ENCODE results near the gene CRKL.
A peak's percentile ranks its signal among the peaks of the same experiment; 100 is the strongest.

The CRKL gene

DNA sequence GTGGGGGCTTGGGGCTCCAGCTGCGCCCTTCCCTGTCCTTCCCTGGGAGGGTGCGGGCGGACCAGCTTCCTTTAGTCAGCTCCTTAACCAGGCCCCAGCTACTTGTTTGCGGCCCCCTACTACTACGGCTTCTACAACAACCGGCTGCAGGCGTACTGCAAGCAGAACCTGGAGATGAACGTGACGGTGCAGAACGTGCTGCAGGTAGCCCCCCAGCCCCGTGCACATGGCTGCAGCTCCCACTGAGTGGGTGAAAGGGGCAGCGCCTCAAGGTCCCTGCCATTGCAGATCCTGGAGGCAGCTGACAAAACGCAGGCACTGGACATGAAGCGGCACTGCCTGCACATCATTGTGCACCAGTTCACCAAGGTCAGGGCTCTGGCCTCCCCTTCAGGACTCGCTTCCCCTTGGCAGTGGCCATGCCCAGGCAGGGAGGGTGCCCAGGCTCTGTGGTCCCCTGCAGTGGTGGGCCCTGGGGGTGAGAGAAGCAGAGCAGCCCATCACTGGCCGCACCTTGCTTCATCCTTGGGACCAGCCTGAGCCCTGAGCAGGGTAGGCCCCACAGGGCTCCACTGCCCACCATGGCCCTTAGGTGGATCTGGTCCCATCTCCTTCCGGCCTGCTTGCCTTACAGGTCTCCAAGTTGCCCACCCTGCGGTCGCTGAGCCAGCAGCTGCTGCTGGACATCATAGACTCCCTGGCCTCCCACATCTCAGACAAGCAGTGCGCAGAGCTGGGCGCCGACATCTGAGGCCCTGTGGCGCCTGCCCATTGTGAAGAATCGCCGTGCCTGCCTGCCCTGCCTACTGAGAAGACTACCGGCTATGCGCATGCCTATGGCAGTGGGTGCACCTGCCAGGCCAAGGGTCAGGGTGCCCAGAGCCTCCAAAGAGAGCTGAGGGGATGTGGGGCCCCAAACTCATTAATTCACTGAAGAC is 79.7 kb downstream of the CRKL start:
- no peak for DNase-seq (ENCODE audit: low read depth in 2 of 2)

DNA sequence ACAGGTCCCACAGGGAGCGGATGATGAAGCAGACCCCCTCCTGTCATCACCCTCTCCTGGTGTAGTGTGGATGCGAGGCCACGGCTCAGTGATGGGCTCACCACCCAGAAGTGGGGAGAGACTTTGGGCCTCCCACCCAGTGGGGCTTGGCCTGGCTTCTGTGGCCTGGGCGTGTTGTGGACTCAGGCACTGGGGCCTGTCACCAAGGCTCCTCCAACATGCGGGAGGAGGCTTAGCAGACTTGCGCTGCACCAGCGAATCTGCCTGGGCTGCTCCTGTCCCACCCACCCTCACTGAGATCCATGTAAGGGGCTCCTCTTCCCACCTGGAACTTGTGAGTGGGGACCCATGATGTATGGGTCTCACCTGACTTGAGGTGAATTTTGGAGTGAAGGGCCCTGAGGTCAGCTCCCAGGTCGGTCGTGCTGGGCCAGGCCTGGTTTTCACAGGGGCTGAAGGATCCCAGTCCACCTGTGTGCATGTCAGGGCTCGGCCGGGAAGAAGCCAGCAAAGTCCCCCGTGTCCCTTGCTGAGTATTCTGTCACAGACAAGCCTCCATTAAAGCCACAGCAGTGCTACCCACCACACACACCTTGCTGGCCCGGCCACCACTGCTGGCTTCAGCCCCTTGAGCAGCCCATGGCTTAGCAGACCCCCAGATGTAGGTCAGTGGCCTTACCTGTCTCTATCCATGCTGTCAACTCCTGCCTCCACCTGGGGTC is 80.5 kb downstream of the CRKL start:
- no peak for DNase-seq (ENCODE audit: low read depth in 2 of 2)

DNA sequence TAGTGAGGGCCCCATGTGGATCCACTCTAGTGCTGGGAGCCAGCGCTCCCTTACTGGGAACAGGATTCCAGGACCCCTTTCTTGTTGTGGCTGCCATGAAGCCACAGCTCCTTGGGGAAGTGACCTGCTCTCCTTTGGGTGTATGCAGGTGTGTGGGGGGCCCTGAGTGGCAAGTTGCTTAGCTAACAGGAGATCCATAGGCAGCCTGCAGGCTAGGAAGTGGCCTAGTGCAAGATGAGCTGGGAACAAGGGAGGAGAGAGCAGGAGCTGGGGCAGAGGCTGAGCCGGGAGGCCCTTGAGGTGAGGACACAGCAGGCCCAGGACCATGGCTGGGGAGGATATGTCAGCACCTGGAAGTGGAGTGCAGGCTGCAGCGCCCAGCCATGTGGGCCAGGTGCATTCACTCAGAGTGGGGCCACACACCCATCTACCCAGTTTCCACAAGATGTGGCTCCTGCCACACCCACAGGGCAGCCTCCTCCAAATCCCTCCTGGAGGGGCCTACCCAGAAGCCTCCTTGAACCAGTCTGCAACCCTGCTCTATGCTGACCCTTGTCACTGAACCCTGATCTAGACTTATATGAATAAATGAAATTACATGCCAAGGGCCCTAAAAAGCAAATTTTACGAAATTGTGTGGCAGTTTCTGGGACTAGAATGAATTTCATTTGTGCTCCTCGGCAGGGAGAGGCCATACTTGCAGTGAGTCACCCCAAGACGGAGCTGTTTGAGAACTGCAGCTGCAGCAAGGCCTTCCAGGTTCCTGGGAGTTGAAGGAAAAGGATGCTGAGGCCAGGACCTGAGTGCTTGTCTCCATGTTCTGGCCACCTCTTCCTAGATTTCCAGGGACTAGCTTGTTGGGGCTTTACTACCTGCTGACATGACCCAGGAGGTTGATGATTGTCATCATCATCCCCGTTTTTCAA is 81.5 kb downstream of the CRKL start:
- DNase-seq (ENCODE audit: low read depth in 2 of 2): no peak

DNA sequence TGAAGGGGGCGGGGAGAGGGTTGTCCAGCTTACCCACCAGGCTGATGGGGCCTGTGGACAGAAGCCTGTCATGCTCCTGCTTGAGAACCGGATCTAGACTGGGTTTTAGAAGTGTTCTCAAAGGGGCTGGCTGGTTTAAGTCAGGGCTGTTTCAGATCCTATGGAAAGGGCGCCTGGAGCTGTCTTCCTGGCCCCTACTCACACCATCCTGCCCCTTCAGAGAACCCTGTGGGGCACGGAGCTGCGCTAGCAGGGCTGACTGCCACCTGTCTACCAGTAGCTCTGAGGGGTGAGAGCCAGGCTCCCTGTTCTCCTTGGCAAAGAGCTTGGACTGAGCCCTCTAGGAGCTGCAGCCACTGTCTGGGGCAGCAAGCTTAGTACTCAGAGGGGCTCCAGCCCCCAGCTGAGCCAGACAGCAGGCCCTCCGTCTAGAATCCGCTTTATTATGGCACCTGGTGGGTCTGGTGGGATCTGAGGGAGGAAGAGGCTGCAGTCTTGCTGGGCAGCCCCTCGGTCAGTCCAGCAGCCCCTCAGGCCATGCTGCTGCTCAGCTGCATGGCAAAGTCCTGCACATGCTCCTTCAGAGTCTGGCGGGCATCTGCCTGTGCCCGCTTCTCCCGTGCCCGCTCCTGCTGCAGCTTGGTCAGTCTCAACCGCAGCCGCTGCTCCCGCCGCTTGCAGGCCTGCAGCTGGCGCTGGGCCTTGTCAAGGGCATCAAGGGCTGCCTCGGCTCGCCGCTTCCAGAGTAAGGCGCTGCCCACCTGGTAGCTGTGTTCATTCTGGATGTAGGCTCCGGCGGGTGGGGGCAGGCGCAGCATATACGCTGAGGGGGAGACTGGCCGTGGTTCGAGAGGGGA is 82.4 kb downstream of the CRKL start:
- DNase-seq (ENCODE audit: low read depth in 2 of 2): no peak

DNA sequence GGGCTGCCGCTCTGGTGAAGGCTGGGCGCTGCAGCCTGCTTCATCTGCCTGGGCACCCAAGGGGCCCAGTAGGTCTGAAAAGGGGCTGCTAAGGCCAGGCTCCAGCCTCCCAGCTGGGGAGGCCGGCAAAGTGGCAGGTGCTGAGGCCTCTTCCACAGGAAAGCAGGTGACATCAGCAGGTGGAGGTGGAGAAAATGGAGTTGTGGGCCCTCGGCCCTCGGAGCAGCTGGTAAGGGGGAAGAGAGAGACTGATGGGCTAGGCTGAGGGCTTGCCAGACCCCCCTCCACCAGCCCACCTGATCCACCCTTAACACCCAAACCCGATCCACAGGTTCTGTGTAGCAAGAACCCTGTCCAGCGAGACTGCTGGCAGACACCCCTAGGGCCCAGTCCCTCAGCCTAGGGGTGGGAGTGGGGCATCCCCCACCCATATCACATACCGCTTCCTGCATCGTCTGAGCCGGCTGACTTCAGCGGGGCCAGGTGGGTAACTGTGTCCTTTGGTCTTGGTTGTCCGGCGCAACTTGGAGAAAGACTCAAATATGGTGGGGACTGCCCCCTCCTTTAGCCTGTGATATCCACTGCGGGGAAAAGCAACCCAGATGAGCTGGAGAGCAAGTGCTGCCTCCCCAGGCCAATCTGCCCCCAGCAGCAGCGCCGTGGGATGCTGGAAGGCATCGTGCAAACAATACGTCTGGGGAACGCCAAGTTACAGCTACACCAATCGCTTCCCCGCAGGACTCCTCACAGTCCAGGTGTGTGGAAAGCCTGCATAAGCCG is 83.2 kb downstream of the CRKL start:
- no peak for DNase-seq (ENCODE audit: low read depth in 2 of 2)

DNA sequence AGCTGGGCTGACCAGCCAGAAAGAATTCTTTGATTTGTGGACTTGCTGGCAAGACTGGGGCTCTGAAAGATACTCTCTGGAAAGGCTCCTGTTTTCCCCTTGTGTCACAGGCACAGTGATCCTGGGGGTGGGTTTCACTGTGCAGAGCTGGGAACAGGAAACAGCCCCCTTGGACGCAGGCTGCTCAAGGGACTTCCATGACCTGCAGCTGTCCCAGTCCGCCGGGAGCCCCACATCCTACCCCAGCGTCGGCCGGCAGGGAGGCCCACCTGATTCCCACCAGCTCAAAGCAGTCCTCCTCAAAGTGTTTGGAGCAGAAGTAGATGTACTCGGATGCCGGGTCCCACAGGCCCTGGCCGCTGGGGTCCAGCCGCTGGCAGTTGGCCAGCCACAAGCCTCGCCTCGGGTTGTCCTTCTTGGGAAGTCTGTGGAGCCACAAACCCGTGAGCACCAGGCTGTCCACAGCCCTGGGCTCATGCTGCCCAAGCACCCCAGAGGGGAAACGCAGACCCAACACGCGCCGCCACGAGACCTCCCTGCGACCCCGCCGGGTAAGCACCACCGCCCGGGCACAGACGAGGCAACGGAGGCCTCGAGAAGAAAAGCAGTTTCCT is 83.9 kb downstream of the CRKL start:
- no peak for DNase-seq (ENCODE audit: low read depth in 2 of 2)

DNA sequence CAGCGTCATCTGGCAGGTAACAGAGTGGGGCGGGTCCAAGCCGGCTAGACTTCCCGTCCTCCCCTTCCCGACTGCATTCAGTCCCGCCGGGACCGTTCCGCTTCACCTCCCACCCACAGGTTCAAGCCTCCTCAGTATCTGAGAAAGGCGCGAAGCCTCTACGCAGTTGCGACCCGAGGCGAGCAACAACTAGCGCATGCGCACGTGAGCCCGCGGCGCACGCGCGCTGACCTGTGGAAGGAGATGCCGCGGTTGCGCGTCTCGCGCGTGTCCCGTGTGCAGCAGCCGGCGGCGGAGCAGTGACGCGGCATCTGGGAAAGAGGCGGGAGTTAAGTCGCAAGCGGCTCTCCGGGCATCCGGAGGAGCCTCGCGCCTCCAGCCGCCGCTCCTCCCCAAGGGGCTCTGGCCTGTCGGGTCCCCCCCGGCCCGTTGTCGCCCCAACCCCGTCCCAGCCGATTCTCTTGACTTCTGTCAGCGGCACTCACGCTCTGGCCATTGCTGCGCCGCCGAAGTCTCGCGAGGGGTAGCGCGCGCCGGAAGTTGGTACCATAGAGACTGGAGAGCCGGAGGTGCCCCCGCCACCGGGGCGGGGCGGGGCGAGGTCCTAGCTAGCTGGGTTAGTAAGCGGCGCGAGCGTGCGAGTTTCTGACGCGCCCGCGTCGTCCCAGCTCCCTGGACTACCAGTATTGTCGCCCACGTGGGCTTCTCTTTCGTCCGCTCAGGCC is 84.6 kb downstream of the CRKL start, which contains the start of gene THAP7:
THAP7 (minus strand) TSS at position 518 of the 725 bp plus-strand sequence; CDS start at position 311, 207 bp downstream.
- peak; percentile 92 to 98 for DNase-seq (ENCODE audit: low read depth in 2 of 2)

Measured in stimulated activated CD8-positive, alpha-beta memory T cell treated with anti-CD3 and anti-CD28 coated beads, Interleukin-2, amount 100 ng/mL, for 48 hours (primary cell).